Gastrocnemius medialis (tissue), 4 donors: ENCODE data around the gene FBN2. TPM values are rescaled to one million over a fixed set of nuclear protein-coding genes. Genes with fewer than 3 reads are reported as not detected.

Experiments
- ATAC-seq, 2 donors: fragments of 150-250 bp; one replicate each; pipeline ENCODE4 v1.9.1; 2016
- DNase-seq, 2 donors: peaks; one replicate each; pipeline ENCODE4 v3.0.0-alpha.2; 2019
- H3K27ac ChIP-seq, 4 donors: fragments of 200-600 bp; sonication (generic); 1 replicate in 1 of 4; 2 replicates in 3 of 4; pipeline ENCODE4 v1.5.1; 2016 to 2018; ENCODE audit warnings: mild to moderate bottlenecking in 2 of 4, moderate library complexity in 1 of 4
- H3K27me3 ChIP-seq, 3 donors: fragments of 200-600 bp; sonication (generic) in 2 of 3; 1 replicate in 1 of 3; 2 replicates in 2 of 3; pipeline versions ENCODE4 v1.5.1 to v1.6.0; 2016 to 2019; ENCODE audit warnings: mild to moderate bottlenecking in 1 of 3, moderate library complexity in 1 of 3
- H3K36me3 ChIP-seq, 2 donors: fragments of 200-600 bp; sonication (generic) in 1 of 2; one replicate each; pipeline ENCODE4 v1.5.1; 2017 to 2018
- H3K4me1 ChIP-seq, 2 donors: fragments of 200-600 bp; sonication (generic) in 1 of 2; one replicate each; pipeline ENCODE4 v1.5.1; 2016 to 2017; ENCODE audit warnings: mild to moderate bottlenecking in 2 of 2
- H3K4me3 ChIP-seq, 4 donors: fragments of 200-600 bp; sonication (generic) in 3 of 4; 1 replicate in 1 of 4; 2 replicates in 3 of 4; pipeline ENCODE4 v1.5.1; 2016 to 2019; ENCODE audit warnings: mild to moderate bottlenecking in 2 of 4
- H3K9me3 ChIP-seq, 3 donors: fragments of 200-600 bp; sonication (generic) in 2 of 3; 1 replicate in 1 of 3; 2 replicates in 2 of 3; pipeline ENCODE4 v1.5.1; 2016 to 2019
- CTCF ChIP-seq, 5 experiments: fragments of 450-650 bp in 3 of 5; fragments of 200-600 bp in 2 of 5; sonication (generic) in 2 of 5; IDR thresholded peaks in 4 of 5; conservative IDR thresholded peaks in 1 of 5; 1 replicate in 4 of 5; 2 replicates in 1 of 5; pipeline ENCODE4 v1.5.1; 2016 to 2019; ENCODE audit warnings: antibody characterized with exemption in 5 of 5, mild to moderate bottlenecking in 3 of 5, moderate library complexity in 3 of 5
- POLR2A ChIP-seq, 2 donors: fragments of 450-650 bp; IDR thresholded peaks; one replicate each; pipeline ENCODE4 v1.6.1; 2017; ENCODE audit warnings: antibody characterized with exemption in 2 of 2, mild to moderate bottlenecking in 2 of 2, moderate library complexity in 2 of 2
- in situ Hi-C, 4 donors: fragments of 200-750 bp; cut with MboI; loops; one replicate each; pipeline versions ENCODE4 v1.15.0 to v1.8.0; 2017; ENCODE audit warnings: low sequenced_read_pairs in 4 of 4
- intact Hi-C: fragments of 100-400 bp; cut with DNase I; formaldehyde crosslinking; loops from one replicate; pipeline ENCODE4 v1.15.1; 2023; ENCODE audit warnings: low total_unique reads
- total RNA-seq, 4 donors: library from RNA; depleted of rRNA; stranded (reverse); fragments of >200 nt; gene quantifications; one replicate each; pipeline versions ENCODE4 v1.1.0 to v1.2.3, GENCODE V29; 2016

The FBN2 gene
- total RNA-seq, 4 donors from 2014 or later: 0.07 to 0.20 TPM; not detected in 2

GRCh38 chr5:128435861-128436260 lies 102.2 kb downstream of the FBN2 start:
- no peak for TF ChIP-seq POLR2A (IDR thresholded peaks at IDR 0.05)
- TF ChIP-seq CTCF (IDR thresholded peaks at IDR 0.05 in 4 of 5, conservative IDR thresholded peaks at IDR 0.05 in 1 of 5): no peak
- H3K4me3 ChIP-seq: no peak overlapping the region
- DNase-seq: no peak
- H3K9me3 ChIP-seq: no peaks in the 10 kb centered on the region
- no peaks in the 10 kb centered on the region for H3K36me3 ChIP-seq
- intact Hi-C loops: no loop called here
- H3K4me1 ChIP-seq: no peaks in the 10 kb centered on the region
- ATAC-seq: no peak
- H3K27me3 ChIP-seq: no peaks in the 10 kb centered on the region
- in situ Hi-C loops: no loop called here
- no peak overlapping the region for H3K27ac ChIP-seq

GRCh38 chr5:128434993-128435392 lies 103.1 kb downstream of the FBN2 start:
- in situ Hi-C loops (no loop called here), intact Hi-C loops (no loop called here)
- DNase-seq (no peak), ATAC-seq (no peak)
- no peak overlapping the region for H3K27ac ChIP-seq
- H3K4me3 ChIP-seq: no peak overlapping the region
- no peaks in the 10 kb centered on the region for H3K36me3 ChIP-seq
- H3K27me3 ChIP-seq: no peaks in the 10 kb centered on the region
- TF ChIP-seq POLR2A (IDR thresholded peaks at IDR 0.05): no peak
- no peak for TF ChIP-seq CTCF (IDR thresholded peaks at IDR 0.05 in 4 of 5, conservative IDR thresholded peaks at IDR 0.05 in 1 of 5)
- H3K9me3 ChIP-seq: no peaks in the 10 kb centered on the region
- no peaks in the 10 kb centered on the region for H3K4me1 ChIP-seq

- no peak for TF ChIP-seq POLR2A (IDR thresholded peaks at IDR 0.05)
- no peak for TF ChIP-seq CTCF (IDR thresholded peaks at IDR 0.05 in 4 of 5, conservative IDR thresholded peaks at IDR 0.05 in 1 of 5)
- H3K4me1 ChIP-seq: no peaks in the 10 kb centered on the region
- in situ Hi-C loops: no loop called here
- intact Hi-C loops: no loop called here
- H3K27ac ChIP-seq: no peak overlapping the region
- H3K9me3 ChIP-seq: no peaks in the 10 kb centered on the region
- DNase-seq (no peak), ATAC-seq (no peak)
- no peaks in the 10 kb centered on the region for H3K27me3 ChIP-seq
- H3K4me3 ChIP-seq: no peak overlapping the region
- H3K36me3 ChIP-seq: no peaks in the 10 kb centered on the region
Measured at GRCh38 chr5:128432913-128433440, 105.1 kb downstream of the FBN2 start.

- ATAC-seq (no peak), DNase-seq (no peak)
- Histone ChIP-seq H3K36me3 (no peaks in the 10 kb centered on the region), H3K27ac (no peak overlapping the region), H3K4me1 (no peaks in the 10 kb centered on the region), H3K27me3 (no peaks in the 10 kb centered on the region), H3K9me3 (no peaks in the 10 kb centered on the region), H3K4me3 (no peak overlapping the region)
- no peak for TF ChIP-seq CTCF (IDR thresholded peaks at IDR 0.05 in 4 of 5, conservative IDR thresholded peaks at IDR 0.05 in 1 of 5)
- no peak for TF ChIP-seq POLR2A (IDR thresholded peaks at IDR 0.05)
- intact Hi-C loops: no loop called here
- in situ Hi-C loops: no loop called here
Measured at GRCh38 chr5:128427921-128428320, 110.1 kb downstream of the FBN2 start.

GRCh38 chr5:128426090-128426534 lies 111.9 kb downstream of the FBN2 start:
- Histone ChIP-seq H3K27me3 (no peaks in the 10 kb centered on the region), H3K4me1 (no peaks in the 10 kb centered on the region), H3K9me3 (no peaks in the 10 kb centered on the region), H3K36me3 (no peaks in the 10 kb centered on the region), H3K4me3 (no peak overlapping the region), H3K27ac (no peak overlapping the region)
- ATAC-seq (no peak), DNase-seq (no peak)
- intact Hi-C loops (no loop called here), in situ Hi-C loops (no loop called here)
- TF ChIP-seq POLR2A (IDR thresholded peaks at IDR 0.05): no peak
- no peak for TF ChIP-seq CTCF (IDR thresholded peaks at IDR 0.05 in 4 of 5, conservative IDR thresholded peaks at IDR 0.05 in 1 of 5)
